ENCODE measurements around the gene ERMARD.

DNA sequence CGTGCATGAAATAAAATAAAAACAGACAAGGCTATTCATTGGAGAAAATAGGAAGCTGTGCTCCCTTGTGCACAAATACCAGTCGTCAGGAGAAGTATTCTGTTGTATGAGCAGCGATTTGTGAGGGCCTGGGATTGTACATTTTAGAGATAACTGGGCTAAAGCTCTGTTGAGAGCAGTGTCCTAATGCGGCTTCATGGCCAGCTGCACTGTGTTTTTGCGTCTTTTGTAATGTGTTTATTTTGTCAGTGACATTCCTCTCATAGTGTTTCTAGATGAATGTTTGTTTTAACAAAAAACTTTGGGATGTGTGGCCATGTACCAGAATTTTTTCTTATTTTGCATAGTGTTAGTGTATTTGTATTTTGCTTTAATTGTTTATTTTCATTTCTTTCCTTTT lies 14.8 kb downstream of the ERMARD start:
- TF ChIP-seq POLR2AphosphoS5 (IDR thresholded peaks at IDR 0.05; ENCODE audit: insufficient read depth in 1 of 2, low read depth in 1 of 2), result no peak
- TF ChIP-seq, protein P1, sequence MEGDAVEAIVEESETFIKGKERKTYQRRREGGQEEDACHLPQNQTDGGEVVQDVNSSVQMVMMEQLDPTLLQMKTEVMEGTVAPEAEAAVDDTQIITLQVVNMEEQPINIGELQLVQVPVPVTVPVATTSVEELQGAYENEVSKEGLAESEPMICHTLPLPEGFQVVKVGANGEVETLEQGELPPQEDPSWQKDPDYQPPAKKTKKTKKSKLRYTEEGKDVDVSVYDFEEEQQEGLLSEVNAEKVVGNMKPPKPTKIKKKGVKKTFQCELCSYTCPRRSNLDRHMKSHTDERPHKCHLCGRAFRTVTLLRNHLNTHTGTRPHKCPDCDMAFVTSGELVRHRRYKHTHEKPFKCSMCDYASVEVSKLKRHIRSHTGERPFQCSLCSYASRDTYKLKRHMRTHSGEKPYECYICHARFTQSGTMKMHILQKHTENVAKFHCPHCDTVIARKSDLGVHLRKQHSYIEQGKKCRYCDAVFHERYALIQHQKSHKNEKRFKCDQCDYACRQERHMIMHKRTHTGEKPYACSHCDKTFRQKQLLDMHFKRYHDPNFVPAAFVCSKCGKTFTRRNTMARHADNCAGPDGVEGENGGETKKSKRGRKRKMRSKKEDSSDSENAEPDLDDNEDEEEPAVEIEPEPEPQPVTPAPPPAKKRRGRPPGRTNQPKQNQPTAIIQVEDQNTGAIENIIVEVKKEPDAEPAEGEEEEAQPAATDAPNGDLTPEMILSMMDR (IDR thresholded peaks at IDR 0.05), result no peak
- TF ChIP-seq POLR2A (IDR thresholded peaks at IDR 0.05), result no peak
